NCI-H2107 (cell line): Measurements from ENCODE around the gene ZCCHC18.
A peak's percentile ranks its signal among the peaks of the same experiment; 100 is the strongest.

Experiments
- DNase-seq: peaks from one replicate; lab custom pipeline; 2025; lab: John Stamatoyannopoulos, UW

ZCCHC18 gene

GRCh38 chrX:104134583-104135261 is 22.4 kb downstream of the ZCCHC18 start:
- DNase-seq: no peak

- DNase-seq: no peak
Measured at GRCh38 chrX:104135677-104136076, 23.4 kb downstream of the ZCCHC18 start.

- DNase-seq: peak; percentile 74
Measured at GRCh38 chrX:104136241-104137019, 24.1 kb downstream of the ZCCHC18 start.

DNA sequence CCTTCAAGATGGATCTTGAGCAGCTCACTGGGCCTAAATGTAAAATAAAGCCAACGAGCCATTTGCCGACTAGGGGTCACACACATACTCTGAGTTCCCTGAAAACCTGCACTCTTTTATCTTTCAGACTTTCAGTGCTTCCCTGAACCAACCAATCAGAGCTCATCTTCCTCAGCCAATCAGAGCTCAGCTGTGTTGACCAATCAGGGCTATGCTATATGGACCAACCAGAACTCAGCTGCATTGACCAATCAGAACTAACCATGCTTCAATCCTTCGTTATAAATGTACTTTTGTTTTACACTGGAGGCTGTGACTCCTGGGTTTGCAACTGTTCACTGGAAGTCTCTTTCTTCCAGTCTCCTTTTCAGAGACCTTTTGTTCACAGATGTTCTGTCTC is 25.2 kb downstream of the ZCCHC18 start:
- no peak for DNase-seq

- no peak for DNase-seq
Measured at GRCh38 chrX:104141087-104141760, 28.9 kb downstream of the ZCCHC18 start.

GRCh38 chrX:104151037-104151436 is 38.7 kb downstream of the ZCCHC18 start:
- no peak for DNase-seq

GRCh38 chrX:104156630-104157529 is 44.6 kb downstream of the ZCCHC18 start, which contains the start of gene SLC25A53:
TSS of gene SLC25A53 (minus strand) at chrX:104157009. CDS start at chrX:104105257, 51,752 bp downstream.
- DNase-seq: peak; percentile 85
